ENCODE measurements around the gene ANKRD27. TPM values are rescaled to one million over a fixed set of nuclear protein-coding genes. Genes with fewer than 3 reads are reported as not detected.

ANKRD27 gene
- total RNA-seq, 1 experiment from 2014 or later = 48.1 TPM

GRCh38 chr19:32570081-32570785 lies 104.7 kb downstream of the ANKRD27 start:
- H4K20me1 ChIP-seq (ENCODE audit: insufficient read depth, low read depth, low read length) = no peaks in the 10 kb centered on the region
- H3K27me3 ChIP-seq (ENCODE audit: low read length) = no peaks in the 10 kb centered on the region
- no peaks in the 10 kb centered on the region for H3K79me2 ChIP-seq (ENCODE audit: low read length)
- no peaks in the 10 kb centered on the region for H3K9me3 ChIP-seq (ENCODE audit: low read length)
- H3K4me3 ChIP-seq (ENCODE audit: low read length) = no peak overlapping the region
- no peaks in the 10 kb centered on the region for H3K36me3 ChIP-seq (ENCODE audit: insufficient read depth, low read length)
- H2AFZ ChIP-seq (ENCODE audit: low read length) = no peak overlapping the region
- no peaks in the 10 kb centered on the region for H3K9me2 ChIP-seq (replicated peaks; ENCODE audit: insufficient read depth, low read length)
- no peak overlapping the region for H3K27ac ChIP-seq (ENCODE audit: low read length)
- H3K4me1 ChIP-seq (ENCODE audit: low read length) = no peaks in the 10 kb centered on the region
- H3K4me2 ChIP-seq (ENCODE audit: low read depth, low read length, poor library complexity, severe bottlenecking) = no peak overlapping the region
- DNase-seq = peak; percentile 82
- H3K9ac ChIP-seq (ENCODE audit: low read length) = no peak overlapping the region

- Histone ChIP-seq H2AFZ (ENCODE audit: low read length) (no peak overlapping the region), H3K27me3 (ENCODE audit: low read length) (no peaks in the 10 kb centered on the region), H3K9me2 (replicated peaks; ENCODE audit: insufficient read depth, low read length) (no peaks in the 10 kb centered on the region), H3K4me1 (ENCODE audit: low read length) (no peaks in the 10 kb centered on the region), H3K36me3 (ENCODE audit: insufficient read depth, low read length) (no peaks in the 10 kb centered on the region), H3K79me2 (ENCODE audit: low read length) (no peaks in the 10 kb centered on the region), H3K9me3 (ENCODE audit: low read length) (no peaks in the 10 kb centered on the region), H3K9ac (ENCODE audit: low read length) (no peak overlapping the region), H3K27ac (ENCODE audit: low read length) (no peak overlapping the region), H3K4me3 (ENCODE audit: low read length) (no peak overlapping the region), H4K20me1 (ENCODE audit: insufficient read depth, low read depth, low read length) (no peaks in the 10 kb centered on the region), H3K4me2 (ENCODE audit: low read depth, low read length, poor library complexity, severe bottlenecking) (no peak overlapping the region)
- DNase-seq = no peak
Measured at GRCh38 chr19:32567486-32567885, 107.5 kb downstream of the ANKRD27 start.

DNA sequence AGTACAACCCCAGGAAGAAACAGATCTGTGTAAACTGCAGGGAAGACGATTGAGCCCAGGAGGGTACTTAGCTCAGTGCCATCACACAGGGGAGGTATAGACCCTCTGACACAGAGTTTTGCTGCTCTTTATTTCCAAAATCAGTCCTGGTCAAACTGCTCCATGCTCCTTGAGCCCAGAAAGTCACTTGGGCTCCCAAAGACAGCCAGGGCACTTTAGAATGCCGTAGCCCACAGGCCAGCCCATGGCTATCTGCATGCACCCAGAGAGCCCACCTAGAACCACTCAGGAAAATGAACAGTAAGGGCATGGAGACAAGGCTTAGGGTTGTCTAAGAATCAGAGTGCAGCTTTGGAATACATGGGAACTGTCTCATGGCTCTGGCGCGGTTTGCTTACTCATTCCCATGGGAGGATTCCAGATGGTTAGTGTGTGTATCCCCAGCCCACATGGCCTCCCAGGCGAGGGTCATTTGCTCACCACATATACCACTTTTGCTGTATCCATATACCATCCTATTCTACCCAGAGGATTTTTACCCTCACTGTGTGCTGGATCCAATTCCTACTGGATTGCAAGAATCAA lies 108.6 kb downstream of the ANKRD27 start:
- H3K27me3 ChIP-seq (ENCODE audit: low read length) = no peaks in the 10 kb centered on the region
- no peak overlapping the region for H3K27ac ChIP-seq (ENCODE audit: low read length)
- H3K4me2 ChIP-seq (ENCODE audit: low read depth, low read length, poor library complexity, severe bottlenecking) = no peak overlapping the region
- no peak overlapping the region for H3K4me3 ChIP-seq (ENCODE audit: low read length)
- no peaks in the 10 kb centered on the region for H3K9me2 ChIP-seq (replicated peaks; ENCODE audit: insufficient read depth, low read length)
- no peak overlapping the region for H2AFZ ChIP-seq (ENCODE audit: low read length)
- no peak for DNase-seq
- no peaks in the 10 kb centered on the region for H3K9me3 ChIP-seq (ENCODE audit: low read length)
- H4K20me1 ChIP-seq (ENCODE audit: insufficient read depth, low read depth, low read length) = no peaks in the 10 kb centered on the region
- no peaks in the 10 kb centered on the region for H3K36me3 ChIP-seq (ENCODE audit: insufficient read depth, low read length)
- no peaks in the 10 kb centered on the region for H3K4me1 ChIP-seq (ENCODE audit: low read length)
- H3K79me2 ChIP-seq (ENCODE audit: low read length) = no peaks in the 10 kb centered on the region
- no peak overlapping the region for H3K9ac ChIP-seq (ENCODE audit: low read length)

DNA sequence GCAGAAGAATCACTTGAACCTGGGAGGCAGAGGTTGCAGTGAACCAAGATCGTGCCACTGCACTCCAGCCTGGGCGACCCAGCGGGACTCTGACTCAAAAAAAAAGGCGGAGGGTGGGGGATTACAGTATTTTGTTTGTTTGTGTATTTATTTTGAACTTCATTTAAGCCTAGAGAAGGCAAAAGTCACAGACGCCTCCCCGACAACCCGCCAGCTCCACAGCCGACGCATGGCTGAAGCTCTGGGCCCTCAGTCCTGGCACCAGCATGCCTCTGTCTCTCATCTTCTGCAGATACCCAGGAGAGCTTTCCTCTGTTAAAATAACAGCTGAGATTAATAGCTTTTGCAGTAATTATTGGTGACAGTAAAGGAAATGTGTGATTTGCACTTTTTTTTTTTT lies 111.2 kb downstream of the ANKRD27 start:
- H3K36me3 ChIP-seq (ENCODE audit: insufficient read depth, low read length) = no peaks in the 10 kb centered on the region
- no peak for DNase-seq
- no peak overlapping the region for H3K27ac ChIP-seq (ENCODE audit: low read length)
- no peak overlapping the region for H3K4me3 ChIP-seq (ENCODE audit: low read length)
- no peaks in the 10 kb centered on the region for H3K4me1 ChIP-seq (ENCODE audit: low read length)
- no peak overlapping the region for H2AFZ ChIP-seq (ENCODE audit: low read length)
- H3K4me2 ChIP-seq (ENCODE audit: low read depth, low read length, poor library complexity, severe bottlenecking) = no peak overlapping the region
- H3K9me2 ChIP-seq (replicated peaks; ENCODE audit: insufficient read depth, low read length) = no peaks in the 10 kb centered on the region
- H3K79me2 ChIP-seq (ENCODE audit: low read length) = no peaks in the 10 kb centered on the region
- H4K20me1 ChIP-seq (ENCODE audit: insufficient read depth, low read depth, low read length) = no peaks in the 10 kb centered on the region
- H3K9ac ChIP-seq (ENCODE audit: low read length) = no peak overlapping the region
- no peaks in the 10 kb centered on the region for H3K27me3 ChIP-seq (ENCODE audit: low read length)
- no peaks in the 10 kb centered on the region for H3K9me3 ChIP-seq (ENCODE audit: low read length)

- Histone ChIP-seq H3K4me3 (ENCODE audit: low read length) (no peak overlapping the region), H3K9me2 (replicated peaks; ENCODE audit: insufficient read depth, low read length) (no peaks in the 10 kb centered on the region), H3K27ac (ENCODE audit: low read length) (no peak overlapping the region), H4K20me1 (ENCODE audit: insufficient read depth, low read depth, low read length) (no peaks in the 10 kb centered on the region), H3K4me1 (ENCODE audit: low read length) (no peaks in the 10 kb centered on the region), H3K79me2 (ENCODE audit: low read length) (no peaks in the 10 kb centered on the region), H3K36me3 (ENCODE audit: insufficient read depth, low read length) (no peaks in the 10 kb centered on the region), H2AFZ (ENCODE audit: low read length) (no peak overlapping the region), H3K27me3 (ENCODE audit: low read length) (no peaks in the 10 kb centered on the region), H3K9me3 (ENCODE audit: low read length) (no peaks in the 10 kb centered on the region), H3K4me2 (ENCODE audit: low read depth, low read length, poor library complexity, severe bottlenecking) (no peak overlapping the region), H3K9ac (ENCODE audit: low read length) (no peak overlapping the region)
- DNase-seq = peak; percentile 42
Measured at GRCh38 chr19:32558607-32559228, 116.3 kb downstream of the ANKRD27 start.

GRCh38 chr19:32555786-32556185 lies 119.2 kb downstream of the ANKRD27 start:
- no peak overlapping the region for H2AFZ ChIP-seq (ENCODE audit: low read length)
- no peak overlapping the region for H3K4me3 ChIP-seq (ENCODE audit: low read length)
- H3K9ac ChIP-seq (ENCODE audit: low read length) = no peak overlapping the region
- H3K36me3 ChIP-seq (ENCODE audit: insufficient read depth, low read length) = no peaks in the 10 kb centered on the region
- H3K4me1 ChIP-seq (ENCODE audit: low read length) = no peaks in the 10 kb centered on the region
- no peak overlapping the region for H3K27ac ChIP-seq (ENCODE audit: low read length)
- H3K27me3 ChIP-seq (ENCODE audit: low read length) = no peaks in the 10 kb centered on the region
- H4K20me1 ChIP-seq (ENCODE audit: insufficient read depth, low read depth, low read length) = no peaks in the 10 kb centered on the region
- H3K4me2 ChIP-seq (ENCODE audit: low read depth, low read length, poor library complexity, severe bottlenecking) = no peak overlapping the region
- no peaks in the 10 kb centered on the region for H3K9me3 ChIP-seq (ENCODE audit: low read length)
- H3K79me2 ChIP-seq (ENCODE audit: low read length) = no peaks in the 10 kb centered on the region
- DNase-seq = no peak
- no peaks in the 10 kb centered on the region for H3K9me2 ChIP-seq (replicated peaks; ENCODE audit: insufficient read depth, low read length)

DNA sequence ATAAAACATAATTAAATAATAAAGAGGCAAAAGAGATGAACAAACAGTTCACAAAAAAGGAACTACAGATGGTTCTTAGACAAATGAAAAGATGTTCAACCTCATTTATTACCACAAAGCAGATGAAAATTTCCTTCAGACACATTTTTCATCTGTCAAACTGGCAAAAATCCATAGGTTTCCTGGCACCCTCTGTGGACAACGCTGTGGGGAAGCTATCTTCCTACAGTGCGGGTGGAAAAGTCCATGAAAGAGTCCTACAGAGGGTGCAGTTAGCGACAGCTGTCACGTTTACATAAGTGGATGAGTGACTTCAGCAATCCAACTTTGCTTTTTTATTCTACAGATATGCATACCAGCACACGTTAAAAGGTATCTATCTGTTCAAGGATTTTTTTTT lies 124.3 kb downstream of the ANKRD27 start:
- Histone ChIP-seq H3K9ac (ENCODE audit: low read length) (no peak overlapping the region), H3K4me2 (ENCODE audit: low read depth, low read length, poor library complexity, severe bottlenecking) (no peak overlapping the region), H3K27me3 (ENCODE audit: low read length) (no peaks in the 10 kb centered on the region), H3K9me3 (ENCODE audit: low read length) (no peaks in the 10 kb centered on the region), H3K36me3 (ENCODE audit: insufficient read depth, low read length) (no peaks in the 10 kb centered on the region), H3K79me2 (ENCODE audit: low read length) (no peaks in the 10 kb centered on the region), H4K20me1 (ENCODE audit: insufficient read depth, low read depth, low read length) (no peaks in the 10 kb centered on the region), H3K4me3 (ENCODE audit: low read length) (no peak overlapping the region), H3K27ac (ENCODE audit: low read length) (no peak overlapping the region), H3K4me1 (ENCODE audit: low read length) (no peaks in the 10 kb centered on the region), H3K9me2 (replicated peaks; ENCODE audit: insufficient read depth, low read length) (no peaks in the 10 kb centered on the region), H2AFZ (ENCODE audit: low read length) (no peak overlapping the region)
- no peak for DNase-seq

Measured in Karpas-422 (cell line).